Spinal cord (tissue), 10 donors: Measurements from ENCODE around the gene GANAB. TPM values are rescaled to one million over a fixed set of nuclear protein-coding genes. Genes with fewer than 3 reads are reported as not detected.
"Not testable (repeated sequence)": the region's sequence is repeated elsewhere in the genome, so short reads cannot be mapped to it uniquely, and the experiment has no call there.

ENCODE experiments used
- DNase-seq, 6 donors: peaks; one replicate each; pipeline versions ENCODE4 v3.0.0 to v3.0.0-alpha.2; 2013 to 2015; ENCODE audit warnings: low spot score in 6 of 6, low read depth in 4 of 6
- H3K27ac ChIP-seq: one replicate; pipeline ENCODE4 v1.5.1; 2013; ENCODE audit warnings: low read depth, low read length, control low read depth
- H3K27me3 ChIP-seq: one replicate; pipeline ENCODE4 v1.6.1; 2013; ENCODE audit warnings: low read length; ENCODE audit not compliant: control insufficient read depth, insufficient read depth
- H3K36me3 ChIP-seq: one replicate; pipeline ENCODE4 v1.6.1; 2013; ENCODE audit warnings: low read length; ENCODE audit not compliant: control insufficient read depth, insufficient read depth
- H3K4me1 ChIP-seq: one replicate; pipeline ENCODE4 v1.6.1; 2013; ENCODE audit warnings: low read length; ENCODE audit not compliant: control insufficient read depth, insufficient read depth
- H3K4me3 ChIP-seq: one replicate; pipeline ENCODE4 v1.5.1; 2013; ENCODE audit warnings: low read depth, low read length, control low read depth
- H3K9me3 ChIP-seq: one replicate; pipeline ENCODE4 v1.6.1; 2013; ENCODE audit warnings: low read length; ENCODE audit not compliant: control insufficient read depth, insufficient read depth
- WGBS: methylation state at CpG from one replicate; pipeline ENCODE4 v1.1.5; 2013; ENCODE audit warnings: missing lambda C conversion rate; ENCODE audit not compliant: insufficient coverage; 5-methylcytosine and 5-hydroxymethylcytosine counted together
- polyA plus RNA-seq, 2 donors: library from polyadenylated mRNA; unstranded; fragments of 120-200 nt; gene quantifications; one replicate each; pipeline ENCODE4 v1.2.1, GENCODE V29; 2013; ENCODE audit not compliant: insufficient read length in 2 of 2
- total RNA-seq, 2 donors: library from RNA; depleted of rRNA in 1 of 2; stranded (reverse); fragments of 120-200 nt in 1 of 2; fragments of >200 nt in 1 of 2; gene quantifications; one replicate each; pipeline versions ENCODE4 v1.2.3 to v1.2.4, GENCODE V29; 2013 to 2014
- donor health status: healthy.

The GANAB gene
- total and polyA plus RNA-seq, 4 donors, result 119 to 195 (median 165) TPM

DNA sequence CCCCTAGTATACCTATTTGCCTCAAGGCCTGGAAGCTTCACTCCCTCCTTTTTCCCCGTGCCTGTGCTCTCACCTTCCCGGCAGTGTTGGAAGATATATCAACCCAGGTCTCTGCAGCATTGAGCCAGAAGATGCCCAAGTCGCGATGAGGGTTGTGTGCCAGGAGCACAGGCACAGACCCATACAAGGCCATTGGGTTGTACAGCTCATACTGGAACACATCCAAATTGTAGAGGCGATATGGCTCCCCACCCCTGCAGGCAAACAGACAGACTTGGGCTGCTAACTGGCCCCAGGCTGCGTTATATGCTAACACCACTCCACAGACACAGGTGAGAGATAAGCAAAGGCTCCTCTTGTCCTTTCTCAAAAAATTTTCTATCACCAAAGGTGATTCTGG lies 13.9 kb downstream of the GANAB start:
- Histone ChIP-seq H3K4me3 (no peak overlapping the region), H3K27ac (no peak overlapping the region), H3K27me3 (no peaks in the 10 kb centered on the region), H3K4me1 (no peaks in the 10 kb centered on the region), H3K9me3 (no peaks in the 10 kb centered on the region), H3K36me3 (peaks cover 97% of the 10 kb centered on the region)
- DNase-seq, result no peak
- 96% methylated on average over 6 of the region's 6 CpGs for WGBS

DNA sequence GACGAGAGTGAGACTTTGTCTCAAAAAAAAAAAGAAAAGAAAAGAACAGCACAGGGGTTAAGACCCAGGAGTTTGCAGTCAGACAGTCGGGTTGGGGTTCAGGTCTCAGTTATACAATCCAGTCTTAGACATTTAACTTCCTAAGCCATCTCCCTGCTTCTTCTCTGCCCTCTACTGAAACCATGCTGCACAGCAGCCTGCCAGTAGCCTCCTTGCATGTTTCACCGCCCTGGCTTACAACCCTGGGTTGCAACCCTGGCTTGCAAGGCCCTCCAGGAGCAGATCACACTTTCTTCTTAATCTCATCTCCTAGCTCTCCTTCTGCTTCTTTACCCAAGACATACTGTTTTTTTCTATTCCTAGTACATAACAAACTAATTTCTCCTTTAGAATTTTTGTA lies 18.7 kb downstream of the GANAB start:
- Histone ChIP-seq H3K4me3 (no peak overlapping the region), H3K36me3 (peaks cover 86% of the 10 kb centered on the region), H3K4me1 (no peaks in the 10 kb centered on the region), H3K27me3 (no peaks in the 10 kb centered on the region), H3K9me3 (no peaks in the 10 kb centered on the region), H3K27ac (no peak overlapping the region)
- 83% methylated on average over 3 of the region's 3 CpGs for WGBS
- no peak for DNase-seq

DNA sequence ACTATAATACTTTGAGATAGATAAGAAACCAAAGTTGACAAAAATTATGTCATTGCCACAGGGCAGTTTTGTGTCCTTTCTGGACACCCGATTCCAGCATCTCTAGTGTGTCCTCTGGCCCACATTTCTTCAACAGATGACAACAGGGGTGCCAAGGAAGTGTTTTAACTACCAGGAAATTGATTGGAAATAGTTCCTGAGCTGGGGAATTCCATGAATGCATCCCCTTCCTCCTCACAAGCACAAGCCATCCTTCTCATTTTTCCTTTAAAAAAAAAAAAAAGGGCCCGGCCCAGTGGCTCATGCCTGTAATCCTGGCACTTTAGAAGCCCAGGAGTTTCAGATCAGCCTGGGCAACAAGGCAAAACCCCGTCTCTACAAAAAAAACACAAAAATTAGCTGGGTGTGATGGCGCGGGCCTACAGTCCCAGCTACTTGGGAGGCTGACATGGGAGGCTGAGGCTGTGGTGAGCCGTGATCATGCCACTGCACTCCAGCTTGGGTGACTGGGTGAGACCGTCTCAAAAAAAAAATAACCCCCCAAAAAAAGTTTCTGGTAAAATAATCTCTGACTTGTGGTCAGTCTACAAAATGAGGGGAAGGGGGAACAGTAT lies 23.8 kb downstream of the GANAB start:
- H3K4me3 ChIP-seq, result peak overlapping the region; percentile 86
- no peaks in the 10 kb centered on the region for H3K27me3 ChIP-seq
- DNase-seq, result no peak
- peaks cover 52% of the 10 kb centered on the region for H3K36me3 ChIP-seq
- H3K9me3 ChIP-seq, result no peaks in the 10 kb centered on the region
- peaks cover 12% of the 10 kb centered on the region for H3K4me1 ChIP-seq
- WGBS, result 71% methylated on average over 1 of the region's 7 CpGs
- peak overlapping the region; percentile 90 for H3K27ac ChIP-seq

DNA sequence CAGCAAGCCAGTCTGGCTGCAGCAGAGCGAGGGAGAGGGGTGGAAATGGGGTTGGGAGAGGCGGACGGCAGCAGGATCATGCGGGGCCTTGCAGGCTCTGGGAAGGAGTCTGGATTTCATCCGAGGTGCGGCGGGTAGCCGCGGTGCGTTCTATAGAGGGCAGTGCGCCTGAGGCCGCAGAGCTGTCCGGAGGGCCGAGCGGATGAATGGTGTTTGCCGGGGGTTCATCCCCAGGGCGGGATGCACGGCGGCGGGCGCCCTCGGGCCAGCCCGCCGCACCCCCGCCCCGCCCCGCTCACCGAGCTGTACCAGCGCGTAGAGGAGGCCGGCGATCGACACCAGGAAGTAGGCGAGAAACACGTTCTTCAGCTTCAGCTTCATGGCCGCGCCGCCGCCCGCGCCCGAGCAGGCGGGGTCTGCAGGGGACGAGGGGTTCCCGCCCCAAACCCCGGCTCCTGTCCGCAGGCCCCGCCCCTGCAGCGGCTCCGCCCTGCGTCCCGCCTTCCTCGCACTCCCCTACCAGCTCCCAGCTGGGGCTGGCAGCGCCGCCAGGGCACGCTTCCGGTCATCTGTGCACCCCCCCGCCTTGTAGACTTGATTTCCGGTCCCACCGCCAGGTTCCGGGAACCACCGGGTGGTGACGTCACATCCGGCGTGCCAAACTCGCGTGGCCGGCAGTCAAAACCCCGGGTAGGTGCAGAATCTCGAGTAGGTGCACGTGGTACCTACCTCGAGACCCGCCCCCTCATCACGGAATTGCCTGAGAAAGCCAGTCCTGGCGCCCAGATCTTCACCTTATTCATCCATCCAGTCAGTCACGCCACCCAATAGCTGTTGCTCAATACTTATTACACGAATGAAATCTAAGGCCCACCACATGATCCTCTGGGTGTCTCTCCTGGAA lies 24.6 kb downstream of the GANAB start, which contains the start of gene B3GAT3:
TSS of gene B3GAT3 (minus strand) at position 420 of the 904 bp plus-strand sequence. CDS start at position 381, 39 bp downstream.
- WGBS, result under 1% methylated on average over 76 of the region's 77 CpGs
- Histone ChIP-seq H3K9me3 (no peaks in the 10 kb centered on the region), H3K27me3 (no peaks in the 10 kb centered on the region), H3K4me3 (peak within 1 kb of the TSS; percentile 86), H3K36me3 (peaks cover 52% of the 10 kb centered on the region), H3K27ac (peak within 1 kb of the TSS; percentile 90), H3K4me1 (peaks cover 12% of the 10 kb centered on the region)
- peak; percentile 84 to 99 (median 94) for DNase-seq

DNA sequence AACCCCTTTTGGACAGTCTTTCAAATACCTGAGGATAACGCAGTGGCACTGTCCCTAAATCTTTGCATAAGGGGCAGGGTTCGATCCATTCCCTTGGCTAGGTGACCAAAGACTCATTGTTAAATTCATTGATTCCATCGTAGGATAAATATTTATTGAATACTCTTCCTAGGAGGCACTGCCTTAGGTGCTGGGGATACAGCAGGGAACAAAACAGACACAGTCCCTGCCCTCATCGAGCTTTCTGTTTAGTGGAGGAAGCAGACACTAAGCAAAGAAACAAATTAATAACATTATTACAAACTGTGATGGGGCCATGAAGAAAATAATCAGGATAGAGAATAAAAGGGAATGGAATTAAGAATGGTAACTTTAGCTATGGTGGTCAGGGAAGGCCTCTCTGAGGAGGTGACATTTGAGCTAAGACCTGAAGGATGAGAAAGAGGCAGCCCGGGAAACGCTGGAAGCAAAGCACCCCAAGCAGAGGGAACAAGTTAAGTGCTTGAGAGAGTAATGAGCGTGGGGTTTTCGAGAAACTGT lies 25.3 kb downstream of the GANAB start:
- peaks cover 12% of the 10 kb centered on the region for H3K4me1 ChIP-seq
- DNase-seq, result no peak
- H3K27me3 ChIP-seq, result no peaks in the 10 kb centered on the region
- WGBS, result 0% methylated on average over 4 of the region's 8 CpGs
- H3K4me3 ChIP-seq, result peak overlapping the region; percentile 86
- H3K27ac ChIP-seq, result peak overlapping the region; percentile 90
- no peaks in the 10 kb centered on the region for H3K9me3 ChIP-seq
- peaks cover 51% of the 10 kb centered on the region for H3K36me3 ChIP-seq

DNA sequence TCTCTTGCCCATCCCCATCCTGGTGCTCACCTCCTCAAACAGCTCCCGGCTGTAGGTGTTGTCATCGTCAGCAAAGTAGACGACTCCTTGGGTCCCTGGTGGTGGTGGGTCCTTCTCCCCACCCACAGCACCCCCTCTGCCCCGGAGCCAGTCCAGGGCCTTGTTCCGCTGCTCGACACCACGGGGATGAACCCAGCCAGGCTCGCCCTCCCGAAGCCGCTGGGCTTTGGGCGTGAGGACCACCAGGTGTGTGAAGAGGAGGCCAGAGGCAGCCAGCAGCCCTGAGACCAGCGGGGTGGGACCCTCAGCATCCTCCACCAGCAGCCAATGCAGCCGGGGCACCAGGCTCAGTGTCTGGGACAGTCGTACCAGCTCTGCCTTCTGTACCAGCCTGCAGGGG lies 29.5 kb downstream of the GANAB start:
- not testable (repeated sequence) for H3K27ac ChIP-seq, DNase-seq, H3K4me3 ChIP-seq, H3K9me3 ChIP-seq, H3K27me3 ChIP-seq
- 87% methylated on average over 6 of the region's 14 CpGs for WGBS
- Histone ChIP-seq H3K4me1 (peaks cover 26% of the 10 kb centered on the region), H3K36me3 (peaks cover 52% of the 10 kb centered on the region)

DNA sequence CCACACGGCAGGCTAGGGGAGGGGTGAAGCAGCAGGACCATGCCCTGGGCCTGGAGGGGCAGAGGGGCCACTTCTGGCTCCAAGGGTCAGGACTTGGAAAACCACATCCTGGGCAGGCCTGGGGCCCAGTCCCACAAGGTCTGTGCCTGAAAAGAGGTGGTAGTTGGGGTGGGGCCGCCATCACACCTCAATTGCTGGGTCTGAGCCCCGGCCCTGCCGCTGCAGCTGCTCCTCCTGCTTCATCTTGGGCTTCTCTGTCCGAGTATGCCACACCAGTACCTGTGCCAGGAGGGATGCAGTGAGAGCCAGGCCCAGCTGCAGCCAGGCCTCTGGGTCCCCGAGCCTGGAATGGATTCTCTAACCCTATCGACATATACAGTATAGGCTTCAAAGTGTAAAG lies 30.9 kb downstream of the GANAB start:
- Histone ChIP-seq H3K4me1 (peaks cover 31% of the 10 kb centered on the region), H3K27ac (no peak overlapping the region), H3K4me3 (no peak overlapping the region), H3K36me3 (peaks cover 60% of the 10 kb centered on the region), H3K9me3 (no peaks in the 10 kb centered on the region), H3K27me3 (no peaks in the 10 kb centered on the region)
- DNase-seq, result no peak
- WGBS, result 96% methylated on average over 3 of the region's 7 CpGs

DNA sequence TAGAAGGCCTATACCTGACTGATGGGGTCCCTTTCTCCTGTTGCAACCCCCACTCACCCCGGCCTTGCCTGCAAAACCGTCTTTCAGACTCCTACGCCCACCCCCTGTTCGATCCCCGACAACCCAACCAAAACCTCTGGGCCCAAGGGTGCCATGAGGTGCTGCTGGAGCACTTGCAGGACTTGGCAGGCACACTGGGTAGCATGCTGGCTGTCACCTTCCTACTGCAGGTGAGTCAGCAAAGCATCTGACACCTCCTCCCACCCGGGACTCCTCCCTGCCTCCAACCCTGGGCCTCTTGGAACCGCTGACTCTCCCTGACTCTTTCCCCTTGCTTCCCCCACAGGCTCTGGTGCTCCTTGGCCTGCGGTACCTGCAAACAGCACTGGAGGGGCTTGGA lies 32.1 kb downstream of the GANAB start:
- peaks cover 28% of the 10 kb centered on the region for H3K4me1 ChIP-seq
- no peaks in the 10 kb centered on the region for H3K9me3 ChIP-seq
- H3K4me3 ChIP-seq, result no peak overlapping the region
- no peak for DNase-seq
- H3K27me3 ChIP-seq, result no peaks in the 10 kb centered on the region
- H3K36me3 ChIP-seq, result peaks cover 63% of the 10 kb centered on the region
- H3K27ac ChIP-seq, result peak overlapping the region; percentile 90
- 86% methylated on average over 5 of the region's 8 CpGs for WGBS

DNA sequence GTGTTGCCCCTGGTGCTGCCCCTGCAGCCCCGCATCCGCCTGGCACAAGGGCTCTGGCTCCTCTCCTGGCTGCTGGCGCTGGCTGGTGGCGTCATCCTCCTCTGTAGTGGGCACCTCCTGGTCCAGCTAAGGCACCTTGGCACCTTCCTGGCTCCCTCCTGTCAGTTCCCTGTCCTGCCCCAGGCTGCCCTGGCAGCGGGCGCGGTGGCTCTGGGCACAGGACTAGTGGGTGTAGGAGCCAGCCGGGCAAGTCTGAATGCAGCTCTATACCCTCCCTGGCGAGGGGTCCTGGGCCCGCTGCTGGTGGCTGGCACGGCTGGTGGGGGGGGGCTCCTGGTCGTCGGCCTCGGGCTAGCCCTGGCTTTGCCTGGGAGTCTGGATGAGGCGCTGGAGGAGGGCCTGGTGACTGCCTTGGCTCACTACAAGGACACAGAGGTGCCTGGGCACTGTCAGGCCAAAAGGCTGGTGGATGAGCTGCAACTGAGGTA lies 33.1 kb downstream of the GANAB start:
- H3K27ac ChIP-seq, result peak overlapping the region; percentile 90
- H3K27me3 ChIP-seq, result no peaks in the 10 kb centered on the region
- no peaks in the 10 kb centered on the region for H3K9me3 ChIP-seq
- no peak overlapping the region for H3K4me3 ChIP-seq
- DNase-seq, result no peak
- peaks cover 61% of the 10 kb centered on the region for H3K36me3 ChIP-seq
- WGBS, result 53% methylated on average over 15 of the region's 15 CpGs
- peaks cover 28% of the 10 kb centered on the region for H3K4me1 ChIP-seq
